AG04450 (cell line): Measurements from ENCODE around the gene OR52I1. TPM values are rescaled to one million over a fixed set of nuclear protein-coding genes. Genes with fewer than 3 reads are reported as not detected.

Experiments
- CTCF ChIA-PET: fragments of 300-600, 350-600 bp; formaldehyde crosslinking; extraction: SDS; loops from one replicate; lab custom pipeline; 2022; ENCODE audit warnings: antibody characterized with exemption, inconsistent platforms; lab: Charles Lee
- POLR2A ChIA-PET: fragments of 350-600 bp; formaldehyde crosslinking; extraction: SDS; loops from one replicate; lab custom pipeline; 2021; ENCODE audit warnings: antibody characterized with exemption, inconsistent platforms; lab: Yijun Ruan, JAX
- DNase-seq: peaks from one replicate; pipeline ENCODE4 v3.0.0-alpha.2; 2011; ENCODE audit warnings: low read depth, low spot score
- H3K27ac ChIP-seq: one replicate; pipeline ENCODE4 v1.5.1; 2012; ENCODE audit warnings: low read depth, low read length, control low read depth
- H3K27me3 ChIP-seq: one replicate; pipeline ENCODE4 v1.6.0; 2012; ENCODE audit warnings: low read length; ENCODE audit not compliant: control insufficient read depth, insufficient read depth
- H3K4me3 ChIP-seq: 2 replicates; pipeline ENCODE4 v1.5.1; 2011; ENCODE audit warnings: mild to moderate bottlenecking, low read depth, low read length, control low read depth
- H3K9me3 ChIP-seq: 2 replicates; pipeline ENCODE4 v1.5.1; 2012; ENCODE audit warnings: low read length; ENCODE audit not compliant: control insufficient read depth, insufficient read depth
- CTCF ChIP-seq: IDR thresholded peaks from 2 replicates; pipeline ENCODE4 v1.5.1; 2011; ENCODE audit warnings: low read depth, low read length, control low read depth, inconsistent platforms
- polyA plus RNA-seq: library from polyadenylated mRNA; depleted of rRNA; stranded (reverse); fragments of >200 nt; gene quantifications from 2 replicates; pipeline ENCODE4 v1.2.3, GENCODE V29; 2011

Gene OR52I1
- polyA plus RNA-seq, 1 experiment = not detected

- Histone ChIP-seq H3K27me3 (peaks cover 6% of the 10 kb centered on the region), H3K9me3 (no peaks in the 10 kb centered on the region), H3K27ac (no peak overlapping the region), H3K4me3 (no peak overlapping the region)
- peak; percentile 61 for DNase-seq
- POLR2A ChIA-PET = no interaction called here
- peak; percentile 75 for TF ChIP-seq CTCF
- CTCF ChIA-PET = interaction anchor here (0.5 to 5.6 kb wide), 25 partner anchors 9 to 1265 kb away, joined by 3 to 97 read pairs (median 3); partner anchors contain the start of genes OR51D1 and TRIM68
Observed at GRCh38 chr11:4626207-4627099, 32.6 kb downstream of the OR52I1 start.

GRCh38 chr11:4636136-4636535 lies 42.3 kb downstream of the OR52I1 start:
- ChIA-PET CTCF (interaction anchor here (0.5 to 4.2 kb wide), 75 partner anchors 10 to 1216 kb away, joined by 3 to 134 read pairs (median 5); partner anchors contain the start of genes OR51E2, OR51F2, OR51T1 and OR52A1), POLR2A (no interaction called here)
- Histone ChIP-seq H3K27me3 (no peaks in the 10 kb centered on the region), H3K4me3 (no peak overlapping the region), H3K9me3 (no peaks in the 10 kb centered on the region), H3K27ac (no peak overlapping the region)
- no peak for TF ChIP-seq CTCF
- DNase-seq = no peak

- H3K4me3 ChIP-seq = peak within 1 kb of the TSS; percentile 54
- peak; percentile 95 for TF ChIP-seq CTCF
- no peaks in the 10 kb centered on the region for H3K9me3 ChIP-seq
- no peak within 1 kb of the TSS for H3K27ac ChIP-seq
- POLR2A ChIA-PET = no interaction called here
- peak; percentile 47 for DNase-seq
- no peaks in the 10 kb centered on the region for H3K27me3 ChIP-seq
- CTCF ChIA-PET = interaction anchor here (0.5 to 4.2 kb wide), 94 partner anchors 10 to 744 kb away, joined by 3 to 134 read pairs (median 4); partner anchors contain the start of genes OR51E2, OR51F2, OR51T1 and OR52A1
Observed at GRCh38 chr11:4636962-4637661, 43.3 kb downstream of the OR52I1 start, which contains the start of gene OR51D1. TSS of gene OR51D1 (plus strand) at chr11:4637477. CDS start at chr11:4639791, 2,314 bp downstream.

GRCh38 chr11:4637662-4638047 lies 43.8 kb downstream of the OR52I1 start:
- Histone ChIP-seq H3K9me3 (no peaks in the 10 kb centered on the region), H3K4me3 (no peak overlapping the region), H3K27ac (no peak overlapping the region), H3K27me3 (no peaks in the 10 kb centered on the region)
- ChIA-PET CTCF (interaction anchor here (0.6 to 4.2 kb wide), 64 partner anchors 10 to 744 kb away, joined by 3 to 134 read pairs (median 5); partner anchors contain the start of genes OR51E2, OR51F2, OR52A1 and TRIM68), POLR2A (no interaction called here)
- no peak for TF ChIP-seq CTCF
- DNase-seq = no peak
